H9 (cell line): ENCODE measurements around the gene CPA4. TPM values are rescaled to one million over a fixed set of nuclear protein-coding genes. Genes with fewer than 3 reads are reported as not detected.

Experiments used
- DNase-seq: peaks from one replicate; pipeline ENCODE4 v3.0.0-alpha.2; 2017
- H2AFZ ChIP-seq: one replicate; pipeline ENCODE4 v1.6.1; 2013; ENCODE audit warnings: mild to moderate bottlenecking, low read length, control low read depth, moderate library complexity
- H2AK5ac ChIP-seq: 2 replicates; pipeline ENCODE4 v1.6.1; 2013; ENCODE audit warnings: low read length, control low read depth, mixed read lengths; ENCODE audit not compliant: insufficient read length
- H2BK120ac ChIP-seq: one replicate; pipeline ENCODE4 v1.6.1; 2013; ENCODE audit warnings: low read depth, mild to moderate bottlenecking, low read length, control low read depth, inconsistent platforms; ENCODE audit not compliant: poor library complexity, severe bottlenecking
- H2BK12ac ChIP-seq: 2 replicates; pipeline ENCODE4 v1.6.1; 2013; ENCODE audit warnings: low read length, control low read depth, mixed read lengths, low read depth; ENCODE audit not compliant: insufficient read length
- H2BK15ac ChIP-seq: 2 replicates; pipeline ENCODE4 v1.6.1; 2013; ENCODE audit warnings: low read depth, low read length, control low read depth
- H2BK20ac ChIP-seq: one replicate; pipeline ENCODE4 v1.6.1; 2013; ENCODE audit warnings: low read depth, mild to moderate bottlenecking, low read length, control low read depth, inconsistent platforms; ENCODE audit not compliant: poor library complexity, severe bottlenecking
- H2BK5ac ChIP-seq: 2 replicates; pipeline ENCODE4 v1.6.1; 2013; ENCODE audit warnings: low read length, control low read depth, mixed read lengths; ENCODE audit not compliant: insufficient read length
- H3K14ac ChIP-seq: 2 replicates; pipeline ENCODE4 v1.6.1; 2013; ENCODE audit warnings: low read length, control low read depth; ENCODE audit not compliant: insufficient read depth
- H3K18ac ChIP-seq: 2 replicates; pipeline ENCODE4 v1.6.1; 2013; ENCODE audit warnings: low read depth, mild to moderate bottlenecking, mixed read lengths, low read length, control low read depth; ENCODE audit not compliant: insufficient read length
- H3K23ac ChIP-seq: 2 replicates; pipeline ENCODE4 v1.6.1; 2013; ENCODE audit warnings: low read length, control low read depth, mixed read lengths, low read depth; ENCODE audit not compliant: insufficient read length
- H3K23me2 ChIP-seq: 2 replicates; pipeline ENCODE4 v1.6.1; 2013; ENCODE audit warnings: low read depth, mild to moderate bottlenecking, mixed read lengths, low read length, control low read depth; ENCODE audit not compliant: insufficient read length, poor library complexity, severe bottlenecking
- H3K27ac ChIP-seq: 2 replicates; pipeline ENCODE4 v1.5.1; 2013; ENCODE audit warnings: low read length, control low read depth, mixed read lengths, low read depth; ENCODE audit not compliant: insufficient read length
- H3K27me3 ChIP-seq: 2 replicates; pipeline ENCODE4 v1.6.1; 2013; ENCODE audit warnings: low read length, control low read depth, inconsistent platforms; ENCODE audit not compliant: insufficient read depth
- H3K4ac ChIP-seq: 2 replicates; pipeline ENCODE4 v1.6.1; 2013; ENCODE audit warnings: low read depth, mild to moderate bottlenecking, control low read depth, inconsistent platforms, low read length, moderate library complexity
- H3K4me1 ChIP-seq: 2 replicates; pipeline ENCODE4 v1.6.1; 2013; ENCODE audit warnings: low read length, control low read depth, inconsistent platforms; ENCODE audit not compliant: insufficient read depth
- H3K4me2 ChIP-seq: 2 replicates; pipeline ENCODE4 v1.6.1; 2013; ENCODE audit warnings: low read length, control low read depth, mixed read lengths; ENCODE audit not compliant: insufficient read length, insufficient read depth
- H3K56ac ChIP-seq: 2 replicates; pipeline ENCODE4 v1.6.1; 2013; ENCODE audit warnings: low read depth, mild to moderate bottlenecking, mixed read lengths, low read length, control low read depth; ENCODE audit not compliant: insufficient read length
- H3K79me1 ChIP-seq: 2 replicates; pipeline ENCODE4 v1.6.1; 2013; ENCODE audit warnings: low read depth, mild to moderate bottlenecking, moderate library complexity, low read length, control low read depth, inconsistent platforms; ENCODE audit not compliant: insufficient read depth, poor library complexity, severe bottlenecking
- H3K79me2 ChIP-seq: 2 replicates; pipeline ENCODE4 v1.6.1; 2013; ENCODE audit warnings: low read length, control low read depth, inconsistent platforms; ENCODE audit not compliant: insufficient read depth
- H3K9ac ChIP-seq: 2 replicates; pipeline ENCODE4 v1.6.1; 2013; ENCODE audit warnings: low read length, control low read depth, mixed read lengths; ENCODE audit not compliant: insufficient read length; ENCODE audit errors: extremely low read depth
- H3K9me3 ChIP-seq: one replicate; pipeline ENCODE4 v1.6.1; 2013; ENCODE audit warnings: low read depth, low read length, inconsistent platforms; ENCODE audit not compliant: control insufficient read depth
- H3T11ph ChIP-seq: one replicate; pipeline ENCODE4 v1.6.1; 2013; ENCODE audit warnings: mild to moderate bottlenecking, low read length, control low read depth, inconsistent platforms
- H4K20me1 ChIP-seq: one replicate; pipeline ENCODE4 v1.6.1; 2013; ENCODE audit not compliant: control insufficient read depth, insufficient read length, insufficient read depth
- H4K5ac ChIP-seq: 2 replicates; pipeline ENCODE4 v1.6.1; 2013; ENCODE audit warnings: low read depth, mild to moderate bottlenecking, mixed read lengths, low read length, control low read depth; ENCODE audit not compliant: insufficient read length
- H4K8ac ChIP-seq: replicated peaks from 2 replicates; pipeline ENCODE4 v1.6.1; 2013; ENCODE audit warnings: low read length, control low read depth, mixed read lengths, low read depth; ENCODE audit not compliant: insufficient read length
- H4K91ac ChIP-seq: 2 replicates; pipeline ENCODE4 v1.6.1; 2013; ENCODE audit warnings: low read depth, mild to moderate bottlenecking, moderate library complexity, mixed read lengths, low read length, control low read depth; ENCODE audit not compliant: insufficient read length
- H3K27ac Mint-ChIP-seq, 3 experiments: 2 replicates in 2 of 3; 3 replicates in 1 of 3; pipeline ENCODE4 v1.8.0; 2020 to 2021; ENCODE audit warnings: mixed read lengths in 3 of 3, mild to moderate bottlenecking in 1 of 3, moderate library complexity in 1 of 3
- H3K27me3 Mint-ChIP-seq: 2 replicates; pipeline ENCODE4 v1.8.0; 2021; ENCODE audit warnings: low read depth, mild to moderate bottlenecking, moderate library complexity, mixed read lengths
- H3K36me3 Mint-ChIP-seq, 3 experiments: 2 replicates in 2 of 3; 3 replicates in 1 of 3; pipeline ENCODE4 v1.8.0; 2020 to 2021; ENCODE audit warnings: low read depth in 3 of 3, mixed read lengths in 3 of 3; ENCODE audit not compliant: insufficient read depth in 1 of 3
- H3K4me1 Mint-ChIP-seq, 2 experiments: 2 replicates each; pipeline ENCODE4 v1.8.0; 2020; ENCODE audit warnings: mixed read lengths in 2 of 2
- H3K4me3 Mint-ChIP-seq, 2 experiments: 2 replicates in 1 of 2; 3 replicates in 1 of 2; pipeline ENCODE4 v1.8.0; 2020 to 2021; ENCODE audit warnings: mild to moderate bottlenecking in 2 of 2, mixed read lengths in 2 of 2, moderate library complexity in 1 of 2
- H3K9me3 Mint-ChIP-seq, 2 experiments: 2 replicates in 1 of 2; 3 replicates in 1 of 2; pipeline ENCODE4 v1.8.0; 2020; ENCODE audit warnings: mild to moderate bottlenecking in 2 of 2, mixed read lengths in 2 of 2, moderate library complexity in 1 of 2
- CTCF ChIP-seq: fragments of 200-600 bp; sonication (generic); conservative IDR thresholded peaks from 3 replicates; pipeline ENCODE4 v1.8.0; 2021; ENCODE audit warnings: antibody characterized with exemption, mild to moderate bottlenecking
- WGBS: extraction: QIAGEN DNeasy Blood & Tissue Kit; methylation state at CpG from one replicate; pipeline ENCODE4 v1.1.7; 2013; ENCODE audit warnings: missing lambda C conversion rate, low lambda C conversion rate, mixed read lengths; ENCODE audit not compliant: insufficient read length; ENCODE audit errors: extremely low coverage; 5-methylcytosine and 5-hydroxymethylcytosine counted together
- total RNA-seq: library from RNA; stranded (reverse); gene quantifications from 2 replicates; pipeline ENCODE4 v1.2.1, GENCODE V29; 2021

Gene CPA4
- total RNA-seq, 1 experiment from 2014 or later: not detected

- H4K91ac ChIP-seq: no peak overlapping the region
- H3K4me1 ChIP-seq: peaks cover 6% of the 10 kb centered on the region; the same call in 1 of the 2 replicates
- no peak overlapping the region for H3K27ac ChIP-seq
- no peaks in the 10 kb centered on the region for H3K27me3 Mint-ChIP-seq
- H3K79me1 ChIP-seq: no peaks in the 10 kb centered on the region
- no peak overlapping the region for H2AK5ac ChIP-seq
- H4K5ac ChIP-seq: no peak overlapping the region
- no peaks in the 10 kb centered on the region for H3K36me3 Mint-ChIP-seq
- DNase-seq: no peak
- no peaks in the 10 kb centered on the region for H3K79me2 ChIP-seq
- no peak overlapping the region for H3K56ac ChIP-seq
- no peak overlapping the region for H2BK12ac ChIP-seq
- H3K23me2 ChIP-seq: no peaks in the 10 kb centered on the region
- no peak overlapping the region for H3K9ac ChIP-seq
- H3K27ac Mint-ChIP-seq: peak overlapping the region; percentile 49 to 95 (median 92); a peak in 4 of 7 replicates
- no peak overlapping the region for H3K4ac ChIP-seq
- H3K9me3 ChIP-seq: no peaks in the 10 kb centered on the region
- H3K14ac ChIP-seq: peak overlapping the region; percentile 22; the same call in 1 of the 2 replicates
- H3K4me2 ChIP-seq: no peak overlapping the region
- no peaks in the 10 kb centered on the region for H3K27me3 ChIP-seq
- H2BK15ac ChIP-seq: no peak overlapping the region
- H3T11ph ChIP-seq: no peak overlapping the region
- no peak overlapping the region; a peak in 1 of 5 replicates for H3K4me3 Mint-ChIP-seq
- H4K8ac ChIP-seq: no peak overlapping the region
- H3K9me3 Mint-ChIP-seq: no peaks in the 10 kb centered on the region
- H2AFZ ChIP-seq: no peak overlapping the region
- H2BK20ac ChIP-seq: no peak overlapping the region
- H3K18ac ChIP-seq: no peak overlapping the region
- H2BK120ac ChIP-seq: no peak overlapping the region
- H3K23ac ChIP-seq: no peak overlapping the region
- peaks cover 21 to 25% of the 10 kb centered on the region in 2 experiments for H3K4me1 Mint-ChIP-seq
- no peaks in the 10 kb centered on the region for H4K20me1 ChIP-seq
- no CpG with 5 or more reads among the region's 3 CpGs for WGBS
- H2BK5ac ChIP-seq: no peak overlapping the region
- no peak for TF ChIP-seq CTCF
Observed at GRCh38 chr7:130338233-130338632, 45.3 kb downstream of the CPA4 start.
